ENCODE measurements around the gene RTF2.

DNA sequence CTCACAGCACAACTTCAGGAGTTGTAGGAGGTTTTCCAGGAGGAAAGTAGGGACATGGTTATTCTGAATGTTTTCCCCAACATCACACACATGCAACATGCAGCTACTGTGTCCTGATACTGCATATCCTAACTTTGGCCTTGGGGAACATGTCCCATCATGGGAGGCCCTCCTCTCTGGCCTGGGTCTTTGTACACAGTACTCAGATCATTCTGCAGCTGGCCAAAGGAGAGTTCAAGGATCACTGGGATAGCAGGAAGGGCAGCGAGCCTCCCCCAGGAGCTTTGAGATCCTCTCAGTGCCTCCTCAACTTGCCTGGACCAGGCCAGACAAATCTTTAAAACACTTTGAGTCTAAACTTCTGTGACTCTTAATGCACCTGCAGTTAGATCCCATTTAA lies 43.5 kb upstream of the RTF2 start:
- TF ChIP-seq, protein P1, sequence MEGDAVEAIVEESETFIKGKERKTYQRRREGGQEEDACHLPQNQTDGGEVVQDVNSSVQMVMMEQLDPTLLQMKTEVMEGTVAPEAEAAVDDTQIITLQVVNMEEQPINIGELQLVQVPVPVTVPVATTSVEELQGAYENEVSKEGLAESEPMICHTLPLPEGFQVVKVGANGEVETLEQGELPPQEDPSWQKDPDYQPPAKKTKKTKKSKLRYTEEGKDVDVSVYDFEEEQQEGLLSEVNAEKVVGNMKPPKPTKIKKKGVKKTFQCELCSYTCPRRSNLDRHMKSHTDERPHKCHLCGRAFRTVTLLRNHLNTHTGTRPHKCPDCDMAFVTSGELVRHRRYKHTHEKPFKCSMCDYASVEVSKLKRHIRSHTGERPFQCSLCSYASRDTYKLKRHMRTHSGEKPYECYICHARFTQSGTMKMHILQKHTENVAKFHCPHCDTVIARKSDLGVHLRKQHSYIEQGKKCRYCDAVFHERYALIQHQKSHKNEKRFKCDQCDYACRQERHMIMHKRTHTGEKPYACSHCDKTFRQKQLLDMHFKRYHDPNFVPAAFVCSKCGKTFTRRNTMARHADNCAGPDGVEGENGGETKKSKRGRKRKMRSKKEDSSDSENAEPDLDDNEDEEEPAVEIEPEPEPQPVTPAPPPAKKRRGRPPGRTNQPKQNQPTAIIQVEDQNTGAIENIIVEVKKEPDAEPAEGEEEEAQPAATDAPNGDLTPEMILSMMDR (IDR thresholded peaks at IDR 0.05) = no peak
- no peak for TF ChIP-seq POLR2A (IDR thresholded peaks at IDR 0.05)

Data from heart left ventricle (tissue), 13 donors.